Chondrocyte (in vitro differentiated cells): ENCODE results near the gene PRKAG2. TPM values are rescaled to one million over a fixed set of nuclear protein-coding genes. Genes with fewer than 3 reads are reported as not detected.

Source experiments
- DNase-seq: peaks from one replicate; pipeline ENCODE4 v3.0.0; 2021; ENCODE audit warnings: mixed read lengths, low spot score
- H3K27ac Mint-ChIP-seq: one replicate; pipeline ENCODE4 v1.8.0; 2021; ENCODE audit warnings: mild to moderate bottlenecking, moderate library complexity, mixed read lengths; ENCODE audit not compliant: unreplicated experiment
- H3K27me3 Mint-ChIP-seq: 2 replicates; pipeline ENCODE4 v1.8.0; 2021; ENCODE audit warnings: low read depth, mixed read lengths
- H3K36me3 Mint-ChIP-seq: 2 replicates; pipeline ENCODE4 v1.8.0; 2021; ENCODE audit warnings: low read depth, mixed read lengths
- H3K4me1 Mint-ChIP-seq: 2 replicates; pipeline ENCODE4 v1.8.0; 2021; ENCODE audit warnings: low read depth, mild to moderate bottlenecking, mixed read lengths
- H3K4me3 Mint-ChIP-seq: one replicate; pipeline ENCODE4 v1.8.0; 2021; ENCODE audit warnings: mild to moderate bottlenecking, moderate library complexity, mixed read lengths; ENCODE audit not compliant: unreplicated experiment
- H3K9me3 Mint-ChIP-seq: 2 replicates; pipeline ENCODE4 v1.8.0; 2021; ENCODE audit warnings: low read depth, mixed read lengths
- total RNA-seq: library from RNA; stranded (reverse); gene quantifications from 3 replicates; pipeline ENCODE4 v1.2.1, GENCODE V29; 2021
- TF ChIP-seq, protein P1 (sequence below): fragments of 200-600 bp; sonication (generic); IDR thresholded peaks from 2 replicates; pipeline ENCODE4 v1.5.0; 2021; ENCODE audit warnings: antibody characterized with exemption, mild to moderate bottlenecking, moderate library complexity

Gene PRKAG2
- total RNA-seq, 1 donor from 2014 or later: 35.4 TPM

GRCh38 chr7:151834271-151835035, 42.5 kb downstream of the PRKAG2 start:
- Mint-ChIP-seq H3K9me3 (no peaks in the 10 kb centered on the region), H3K27me3 (peaks cover 3% of the 10 kb centered on the region), H3K4me1 (no peaks in the 10 kb centered on the region), H3K4me3 (no peak overlapping the region), H3K27ac (no peak overlapping the region), H3K36me3 (no peaks in the 10 kb centered on the region)
- DNase-seq: peak; percentile 65
- TF ChIP-seq, protein P1, sequence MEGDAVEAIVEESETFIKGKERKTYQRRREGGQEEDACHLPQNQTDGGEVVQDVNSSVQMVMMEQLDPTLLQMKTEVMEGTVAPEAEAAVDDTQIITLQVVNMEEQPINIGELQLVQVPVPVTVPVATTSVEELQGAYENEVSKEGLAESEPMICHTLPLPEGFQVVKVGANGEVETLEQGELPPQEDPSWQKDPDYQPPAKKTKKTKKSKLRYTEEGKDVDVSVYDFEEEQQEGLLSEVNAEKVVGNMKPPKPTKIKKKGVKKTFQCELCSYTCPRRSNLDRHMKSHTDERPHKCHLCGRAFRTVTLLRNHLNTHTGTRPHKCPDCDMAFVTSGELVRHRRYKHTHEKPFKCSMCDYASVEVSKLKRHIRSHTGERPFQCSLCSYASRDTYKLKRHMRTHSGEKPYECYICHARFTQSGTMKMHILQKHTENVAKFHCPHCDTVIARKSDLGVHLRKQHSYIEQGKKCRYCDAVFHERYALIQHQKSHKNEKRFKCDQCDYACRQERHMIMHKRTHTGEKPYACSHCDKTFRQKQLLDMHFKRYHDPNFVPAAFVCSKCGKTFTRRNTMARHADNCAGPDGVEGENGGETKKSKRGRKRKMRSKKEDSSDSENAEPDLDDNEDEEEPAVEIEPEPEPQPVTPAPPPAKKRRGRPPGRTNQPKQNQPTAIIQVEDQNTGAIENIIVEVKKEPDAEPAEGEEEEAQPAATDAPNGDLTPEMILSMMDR: no peak

GRCh38 chr7:151833691-151834090, 43.2 kb downstream of the PRKAG2 start:
- H3K9me3 Mint-ChIP-seq: peaks cover 3% of the 10 kb centered on the region
- TF ChIP-seq, protein P1: no peak
- no peak overlapping the region for H3K27ac Mint-ChIP-seq
- no peak overlapping the region for H3K4me3 Mint-ChIP-seq
- peaks cover 6% of the 10 kb centered on the region for H3K27me3 Mint-ChIP-seq
- DNase-seq: peak; percentile 77
- H3K4me1 Mint-ChIP-seq: no peaks in the 10 kb centered on the region
- no peaks in the 10 kb centered on the region for H3K36me3 Mint-ChIP-seq

DNA sequence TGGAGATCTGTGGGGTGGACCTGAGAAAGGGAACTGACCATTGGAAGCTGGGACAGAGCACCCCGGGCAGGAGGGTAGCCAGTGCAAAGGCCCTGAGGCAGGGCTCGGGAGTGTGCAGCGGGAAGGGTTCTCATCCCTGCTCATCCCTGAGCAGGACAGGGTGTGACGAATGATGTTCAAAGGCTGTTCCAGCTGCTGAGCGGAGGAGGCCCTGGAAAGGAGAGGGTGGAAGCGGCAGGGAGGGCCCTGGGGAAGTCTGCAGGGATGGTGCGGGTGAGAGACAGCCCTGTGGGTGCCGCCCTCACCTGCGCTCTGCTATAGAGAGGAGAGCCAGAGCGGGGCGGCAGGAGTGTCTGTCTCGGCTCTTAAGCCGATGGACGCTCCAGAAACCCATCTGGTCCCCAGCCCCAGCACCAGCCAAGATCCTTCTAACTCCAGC, 43.7 kb downstream of the PRKAG2 start:
- Mint-ChIP-seq H3K36me3 (no peaks in the 10 kb centered on the region), H3K4me3 (no peak overlapping the region), H3K9me3 (peaks cover 3% of the 10 kb centered on the region), H3K27ac (no peak overlapping the region), H3K4me1 (no peaks in the 10 kb centered on the region), H3K27me3 (peaks cover 6% of the 10 kb centered on the region)
- TF ChIP-seq, protein P1: no peak
- peak; percentile 68 for DNase-seq

- DNase-seq: peak; percentile 76
- TF ChIP-seq, protein P1: no peak
- Mint-ChIP-seq H3K4me1 (no peaks in the 10 kb centered on the region), H3K36me3 (no peaks in the 10 kb centered on the region), H3K9me3 (peaks cover 3% of the 10 kb centered on the region), H3K27me3 (peaks cover 9% of the 10 kb centered on the region), H3K27ac (no peak overlapping the region), H3K4me3 (no peak overlapping the region)
These were observed 44.3 kb downstream of the PRKAG2 start for GRCh38 chr7:151832656-151833055.

- TF ChIP-seq, protein P1: no peak
- Mint-ChIP-seq H3K27ac (no peak overlapping the region), H3K27me3 (peaks cover 10% of the 10 kb centered on the region), H3K4me3 (no peak overlapping the region), H3K4me1 (no peaks in the 10 kb centered on the region), H3K36me3 (no peaks in the 10 kb centered on the region), H3K9me3 (peaks cover 3% of the 10 kb centered on the region)
- no peak for DNase-seq
These were observed 44.8 kb downstream of the PRKAG2 start for GRCh38 chr7:151832138-151832537.
